ENCODE measurements around the gene ERG.

The ERG gene

DNA sequence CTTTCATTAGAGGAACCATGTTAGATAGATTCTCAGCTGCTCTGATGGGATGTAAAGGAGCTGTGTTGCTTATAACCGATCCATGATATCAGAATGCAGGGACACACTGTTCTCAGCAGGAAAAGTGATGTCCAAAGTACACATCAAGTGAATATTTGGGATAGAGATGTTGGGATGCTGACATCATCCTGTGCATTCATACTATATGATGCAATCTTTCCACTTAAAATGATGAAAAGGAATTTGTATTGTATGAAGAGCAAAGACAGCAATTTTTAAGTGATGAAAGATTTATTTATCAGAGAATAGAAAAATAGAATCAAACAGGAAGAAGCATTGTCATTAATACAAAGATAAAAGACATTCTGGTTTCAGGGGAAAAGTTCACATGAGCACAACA lies 110.1 kb downstream of the ERG start:
- no peak for DNase-seq

DNA sequence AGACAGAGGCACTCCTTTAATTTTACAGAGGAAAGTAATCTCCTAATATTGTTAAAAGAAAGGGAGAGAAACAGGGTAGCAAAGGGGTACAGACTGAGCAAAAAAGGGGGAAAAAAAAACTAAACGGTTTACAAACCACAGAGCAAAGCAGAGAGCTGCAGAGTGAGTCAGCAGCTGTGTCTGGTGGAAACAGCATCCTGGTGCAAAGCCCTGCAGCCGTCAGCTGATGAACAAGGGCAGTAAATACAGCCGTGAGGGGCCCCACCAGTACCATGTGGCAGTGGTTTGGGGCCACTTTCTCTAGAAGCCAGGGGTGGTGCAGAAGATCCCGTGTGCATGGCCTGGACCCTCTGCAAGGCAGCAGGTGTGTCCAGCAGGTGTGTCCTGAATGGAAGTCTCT lies 111.3 kb downstream of the ERG start:
- DNase-seq: peak; percentile 87 to 88

DNA sequence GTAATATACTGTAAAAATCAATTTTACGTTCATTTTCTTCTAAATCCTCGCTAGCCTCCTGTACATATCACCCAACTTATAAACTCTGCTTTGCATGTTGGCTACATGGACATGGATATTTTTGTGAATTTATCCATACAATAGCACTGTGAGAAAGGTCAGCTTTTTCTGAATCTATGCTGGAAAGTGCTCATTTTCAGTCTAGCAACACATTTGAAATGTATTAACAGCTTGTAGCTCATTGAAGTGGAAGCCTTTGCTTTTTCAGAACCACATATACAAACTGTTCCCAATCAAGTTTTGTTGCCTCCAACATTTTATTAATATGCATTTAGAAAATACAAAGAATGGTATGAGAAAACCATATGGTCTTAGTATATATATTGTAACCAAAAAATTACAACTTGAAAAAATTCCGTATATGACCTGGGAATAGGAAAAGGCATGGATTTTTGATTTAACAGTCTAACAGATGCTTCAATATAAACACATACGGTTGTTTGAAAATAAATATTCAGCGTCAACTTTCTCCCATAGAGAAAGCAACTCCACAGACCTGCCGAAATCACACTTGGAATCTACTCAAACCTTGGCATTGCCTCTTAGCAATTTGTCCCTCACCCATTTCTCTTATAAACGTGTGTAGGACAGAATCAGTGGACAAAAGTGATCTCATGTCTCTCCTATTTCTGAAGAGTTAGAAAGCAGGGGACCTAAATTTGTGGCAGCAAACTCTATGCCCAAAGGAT lies 112.7 kb downstream of the ERG start:
- no peak for DNase-seq

DNA sequence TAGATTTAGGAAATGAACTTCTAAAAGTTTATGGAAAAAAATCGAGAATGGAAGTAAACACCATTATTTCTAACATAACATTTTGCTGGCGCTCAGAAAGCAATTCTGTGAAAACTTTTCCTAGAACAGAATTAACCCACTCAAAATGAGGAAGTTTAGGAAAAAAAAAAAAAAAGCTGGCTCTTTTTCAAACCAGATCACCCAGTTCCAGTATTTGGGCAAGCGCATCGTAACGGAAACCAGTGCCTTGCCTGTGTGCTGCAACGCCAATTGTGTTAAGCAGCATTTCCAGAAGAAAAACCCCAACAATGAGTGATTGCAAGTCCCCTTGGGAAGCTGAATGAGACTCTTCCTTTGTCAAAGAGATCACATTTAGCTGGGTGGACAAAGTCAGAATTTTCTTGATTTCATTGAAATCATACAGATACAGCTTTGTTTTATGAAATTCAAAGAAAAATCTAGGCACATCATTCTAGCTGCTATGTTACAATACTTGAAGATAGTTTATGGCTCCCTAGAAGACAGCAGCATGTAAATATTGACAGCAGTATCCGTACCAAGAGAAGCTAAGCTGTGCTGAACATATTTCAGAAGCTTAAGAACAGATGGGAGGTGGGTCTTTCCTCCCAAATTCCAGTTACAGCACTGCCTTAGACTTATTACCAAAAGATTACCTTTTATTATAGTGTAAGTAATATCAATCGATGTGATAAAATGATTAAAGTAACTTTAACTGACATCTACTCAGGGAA lies 113.4 kb downstream of the ERG start:
- DNase-seq: peak; percentile 90 to 94

DNA sequence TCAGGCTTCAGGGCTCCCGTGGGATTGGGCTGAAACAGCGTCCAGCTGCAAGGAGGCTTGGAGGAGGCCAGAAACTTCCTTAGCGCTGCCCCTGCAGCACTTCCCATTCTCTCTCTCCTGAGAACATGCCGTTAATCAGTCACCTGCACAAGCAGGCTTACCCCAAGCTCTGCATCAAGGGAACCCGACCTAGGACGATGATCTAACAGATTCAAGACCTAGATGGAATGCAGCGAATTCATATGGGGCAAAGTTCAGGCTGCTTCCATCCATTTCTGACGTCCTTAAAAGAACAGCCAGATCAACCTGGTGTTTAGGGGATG lies 114.1 kb downstream of the ERG start:
- DNase-seq: peak; percentile 50 to 58

DNA sequence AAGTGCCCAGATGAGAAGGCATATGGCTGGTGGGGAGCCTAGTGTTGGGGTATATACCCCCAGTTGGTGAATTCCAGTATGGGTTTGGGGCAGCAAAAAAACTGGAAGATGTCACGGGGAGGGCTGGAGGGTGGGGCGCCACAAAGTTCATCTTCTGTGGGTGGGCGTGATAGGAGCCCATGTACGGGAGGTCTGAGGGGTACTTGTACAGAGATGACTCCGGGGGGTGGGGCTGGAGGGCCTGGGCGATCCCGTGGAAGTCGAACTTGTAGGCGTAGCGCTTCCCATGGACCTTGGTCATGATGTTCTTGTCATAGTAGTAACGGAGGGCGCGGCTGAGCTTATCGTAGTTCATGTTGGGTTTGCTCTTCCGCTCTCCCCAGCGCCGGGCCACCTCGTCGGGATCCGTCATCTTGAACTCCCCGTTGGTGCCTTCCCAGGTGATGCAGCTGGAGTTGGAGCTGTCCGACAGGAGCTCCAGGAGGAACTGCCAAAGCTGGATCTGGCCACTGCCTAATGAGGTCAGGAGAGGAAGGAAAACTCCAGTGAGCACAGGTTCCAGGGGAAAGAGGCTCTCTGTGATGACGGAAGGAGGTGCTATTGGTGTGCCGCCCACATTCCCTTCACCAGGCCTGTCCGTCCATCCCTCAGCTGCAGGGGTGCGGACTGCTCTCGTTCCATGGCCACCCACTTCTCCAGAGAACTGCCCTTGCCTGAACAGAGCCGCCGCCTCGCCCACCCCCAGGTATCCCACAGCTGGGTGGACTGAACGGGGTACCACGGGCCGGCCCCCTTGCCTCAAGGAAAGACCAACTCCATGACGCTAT lies 114.7 kb downstream of the ERG start:
- no peak for DNase-seq

DNA sequence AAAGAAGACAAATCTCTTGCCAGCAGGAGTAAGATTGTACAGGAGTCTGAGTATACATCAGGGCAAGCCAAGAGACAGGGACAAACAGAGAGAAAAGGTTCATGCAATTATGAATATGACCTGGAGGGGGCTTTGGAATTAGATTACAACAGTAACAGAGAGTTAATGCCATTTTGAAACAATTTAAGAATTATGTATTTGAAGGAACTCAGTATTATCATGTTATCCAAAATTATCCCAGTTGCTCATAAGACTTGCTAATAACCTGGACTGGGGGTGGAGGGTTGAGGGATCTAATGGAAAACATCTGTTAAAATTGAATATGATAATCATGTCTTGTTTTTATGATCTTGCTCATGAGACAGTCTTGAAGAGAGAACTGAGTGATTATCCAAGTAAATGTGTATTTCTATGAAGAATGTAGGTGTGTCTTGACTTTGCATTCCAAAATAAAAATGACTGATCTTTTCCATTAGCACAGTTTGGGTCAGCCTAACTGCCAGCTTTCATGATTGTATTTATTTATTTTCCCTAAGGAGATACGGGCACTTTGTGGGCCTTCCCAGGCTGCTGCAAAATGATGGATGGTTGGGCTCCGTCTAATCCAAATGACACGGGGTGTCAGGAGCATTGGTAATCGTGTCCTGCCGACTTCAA lies 117.7 kb downstream of the ERG start:
- DNase-seq: peak; percentile 57 to 70

DNA sequence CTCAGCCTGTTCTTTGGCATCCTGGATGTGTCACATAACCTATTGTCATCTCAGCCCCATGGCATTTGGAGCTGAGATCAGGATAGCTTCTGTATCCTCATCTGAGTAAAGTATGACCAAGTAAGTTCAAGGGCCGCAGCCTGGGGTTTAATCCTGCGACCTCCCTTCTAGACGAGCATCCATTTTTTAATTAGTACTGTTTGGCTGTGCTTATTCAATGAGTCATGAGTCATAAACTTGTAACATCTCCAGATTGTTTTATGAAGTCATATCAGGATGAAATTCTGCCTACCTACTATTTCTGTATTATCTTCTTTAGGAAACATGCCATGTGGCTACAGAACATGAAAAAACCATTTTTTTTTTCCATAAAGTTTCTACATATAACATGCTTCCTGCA lies 119.1 kb downstream of the ERG start:
- DNase-seq: no peak

DNA sequence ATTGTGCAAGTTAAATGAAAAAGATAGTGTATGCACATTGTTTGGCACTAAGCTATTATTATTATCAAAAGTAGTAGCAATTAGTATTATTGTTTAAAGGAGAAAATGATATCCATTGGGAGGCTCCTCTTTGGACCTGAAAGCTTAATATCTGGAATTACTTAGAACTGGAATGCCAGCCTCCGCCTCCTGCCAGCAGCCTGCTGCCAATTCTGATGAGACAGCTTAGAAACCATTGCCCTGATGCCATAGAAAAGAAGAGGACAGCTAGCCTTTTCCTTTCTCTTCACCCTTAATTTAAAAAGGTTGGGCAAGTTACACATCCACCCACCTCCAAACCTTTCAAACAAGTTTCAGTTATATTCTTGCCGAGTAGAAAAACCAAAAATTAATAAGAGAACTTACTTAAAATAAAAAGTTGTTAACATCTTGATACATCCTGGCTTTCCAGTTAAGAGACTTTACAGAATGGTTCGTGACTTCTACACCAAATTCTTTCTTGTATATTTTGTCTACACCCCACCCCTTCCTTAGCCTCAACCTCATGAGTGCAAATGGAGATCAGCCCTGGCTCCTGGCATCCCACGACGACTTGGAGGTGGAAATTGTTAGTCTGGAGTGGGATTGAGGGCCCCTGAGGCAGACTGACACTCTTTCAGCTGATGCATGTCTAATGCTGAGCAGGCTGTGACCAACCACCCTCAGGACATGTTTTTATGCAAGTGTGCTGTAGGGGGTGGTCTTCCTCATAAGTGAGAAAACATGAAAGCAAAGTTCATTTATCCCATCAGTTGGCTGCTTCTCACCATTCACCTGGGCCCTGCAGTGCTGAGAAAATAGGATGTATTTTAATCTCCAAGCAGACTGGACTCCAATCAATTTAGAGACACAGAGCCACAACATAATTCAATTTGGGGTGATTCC lies 120.8 kb downstream of the ERG start:
- DNase-seq: peak; percentile 38 to 52

DNA sequence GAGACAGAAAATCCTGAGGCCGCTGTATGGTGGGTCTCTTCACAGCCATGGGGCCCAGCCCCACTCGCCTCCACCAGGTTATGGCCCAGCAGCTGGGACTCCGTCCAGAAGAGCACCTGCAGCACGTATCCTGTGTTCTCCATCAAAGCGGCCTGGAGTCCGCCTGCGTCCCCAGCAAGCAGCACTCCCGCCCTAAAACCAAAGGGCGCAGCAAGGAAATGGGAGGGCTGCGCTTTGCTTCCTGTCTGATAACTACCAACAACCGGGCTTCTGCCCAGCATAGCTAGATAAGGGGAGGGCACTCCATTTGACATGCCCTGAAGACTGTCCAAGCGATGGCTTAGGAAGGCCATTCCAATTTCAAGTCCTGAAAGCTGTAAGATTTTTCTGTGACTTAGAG lies 121.6 kb downstream of the ERG start:
- DNase-seq: peak; percentile 77 to 87

DNA sequence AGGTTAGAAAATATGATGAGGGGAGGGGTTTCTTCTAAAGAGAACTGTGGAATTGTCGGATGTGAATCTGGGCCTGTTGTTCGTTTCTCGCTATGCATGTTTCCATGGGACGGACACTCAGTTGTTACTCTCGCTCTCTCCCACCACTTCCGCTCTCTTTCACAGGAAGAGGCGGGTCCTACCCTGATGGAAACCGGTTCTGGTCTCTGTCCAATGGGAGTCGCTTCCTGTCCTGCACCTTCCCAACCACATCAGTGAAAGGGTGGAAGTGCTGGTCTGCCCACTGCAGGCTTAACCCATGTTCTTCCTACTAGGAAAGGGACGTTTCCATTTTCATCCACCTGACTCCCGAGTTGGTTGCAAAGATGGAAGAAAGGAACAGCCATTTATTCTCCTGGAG lies 122.0 kb downstream of the ERG start:
- peak; percentile 96 to 97 for DNase-seq

DNA sequence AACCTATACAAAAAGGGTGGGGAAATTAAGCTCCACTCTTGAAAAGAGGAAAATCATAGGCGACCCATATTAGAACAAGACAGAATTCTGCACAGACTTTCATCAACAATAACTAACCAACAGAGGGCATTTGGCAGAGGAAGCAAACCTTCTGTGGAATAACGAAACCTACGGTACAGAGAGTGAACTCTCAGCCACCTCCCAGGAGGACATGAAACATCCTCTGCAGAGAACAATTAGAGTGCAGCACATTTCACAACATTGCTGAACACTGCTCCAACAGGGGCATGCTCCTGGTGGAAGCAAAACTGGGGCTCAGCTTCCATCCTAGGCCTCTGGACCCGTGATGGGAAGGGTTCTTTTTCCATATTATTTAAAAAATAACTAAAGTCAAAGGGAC lies 130.6 kb downstream of the ERG start:
- DNase-seq: no peak

DNA sequence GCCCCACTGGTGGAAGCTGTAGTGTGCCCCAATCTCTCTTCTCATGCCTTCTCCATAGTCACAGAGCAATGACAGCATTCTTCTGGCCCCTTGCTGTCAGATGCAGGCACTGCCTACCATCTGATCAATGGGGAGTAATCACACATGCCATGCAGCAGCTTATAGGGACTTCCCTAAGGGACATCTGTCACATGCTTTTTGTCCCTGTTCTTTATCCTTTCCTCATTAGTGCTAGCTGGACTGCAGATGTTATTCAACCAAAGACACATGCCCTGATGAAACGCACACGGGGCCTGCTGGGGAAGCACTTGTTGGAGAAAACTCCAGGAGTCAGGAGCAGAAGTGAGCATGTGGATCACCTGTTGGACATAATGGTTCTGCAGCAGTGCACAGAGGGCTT lies 132.8 kb downstream of the ERG start:
- no peak for DNase-seq

DNA sequence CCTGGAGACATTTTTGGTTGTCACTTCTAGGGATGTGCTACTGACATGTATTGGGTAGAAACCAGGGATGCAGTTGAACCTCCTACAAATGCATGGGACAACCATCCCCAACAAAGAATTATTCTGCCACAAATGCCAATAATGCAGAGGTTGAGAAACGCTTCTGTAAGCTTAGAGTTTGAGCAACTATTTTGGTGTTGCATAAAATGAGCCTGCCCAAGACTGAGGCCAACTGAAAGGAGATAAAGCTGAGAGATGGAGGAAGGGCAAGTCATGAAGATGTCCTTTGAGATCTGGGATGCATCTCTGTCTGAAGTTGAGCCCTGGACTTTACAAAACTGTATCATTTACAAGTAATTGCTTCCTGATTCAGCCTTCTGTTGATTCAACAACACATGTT lies 134.6 kb downstream of the ERG start:
- DNase-seq: no peak

DNA sequence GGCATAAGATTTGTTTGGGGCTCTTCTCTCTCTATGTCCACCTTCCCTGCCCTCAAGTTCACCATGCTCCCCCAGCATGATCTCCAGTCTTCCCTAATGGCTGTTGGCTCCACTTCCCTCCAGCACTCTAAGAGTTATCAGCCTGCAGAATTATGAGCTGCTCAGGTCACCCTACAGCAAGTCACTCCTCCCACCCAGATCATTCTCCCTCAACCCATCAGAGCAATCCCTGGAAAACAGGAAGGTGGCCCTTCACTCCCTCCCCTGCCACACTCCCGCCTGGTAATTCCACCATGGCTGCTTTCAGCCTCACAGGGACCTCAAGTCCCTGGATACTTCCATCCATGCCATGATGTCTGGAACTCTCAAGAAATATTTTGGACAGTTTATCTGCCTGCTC lies 137.0 kb downstream of the ERG start:
- DNase-seq: no peak

DNA sequence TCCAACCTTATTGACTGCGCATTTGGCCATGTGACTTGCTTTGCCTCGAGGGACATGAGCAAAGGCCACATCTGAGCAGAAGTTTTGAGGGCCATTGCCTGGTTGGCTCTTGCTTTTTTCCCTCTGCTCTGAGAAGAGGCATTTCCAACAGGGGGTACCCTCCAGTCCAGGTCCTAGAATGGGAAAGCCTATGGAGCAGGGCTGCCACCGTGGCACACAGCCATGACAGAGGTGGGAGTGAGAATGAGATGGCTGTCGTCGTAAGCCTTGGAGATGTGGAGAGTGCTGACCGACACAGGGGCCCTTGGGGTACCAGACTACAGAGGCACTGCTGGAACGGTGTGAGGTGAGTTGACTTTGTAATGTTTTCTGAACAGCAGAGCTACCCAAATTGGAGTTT lies 138.4 kb downstream of the ERG start:
- DNase-seq: no peak

DNA sequence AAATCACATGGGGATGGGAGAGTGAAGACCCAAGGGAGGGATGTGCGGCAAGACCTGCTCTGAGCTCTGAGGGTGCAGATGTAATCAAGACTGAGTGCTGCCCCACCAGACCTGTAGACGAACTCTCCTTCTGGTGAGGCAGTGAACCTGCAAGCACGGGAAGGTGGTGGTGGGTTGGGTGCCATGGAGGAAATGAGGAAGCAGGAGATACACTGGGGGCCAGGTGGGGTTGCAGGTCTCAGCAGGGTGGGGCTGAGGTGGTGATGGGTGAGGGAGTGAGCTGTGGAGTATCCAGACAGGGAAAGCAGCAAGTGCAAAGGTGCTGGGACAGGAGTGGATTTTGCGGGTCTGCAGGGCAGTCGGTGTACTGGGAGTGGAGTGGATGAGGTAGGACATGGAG lies 139.2 kb downstream of the ERG start:
- DNase-seq: no peak

DNA sequence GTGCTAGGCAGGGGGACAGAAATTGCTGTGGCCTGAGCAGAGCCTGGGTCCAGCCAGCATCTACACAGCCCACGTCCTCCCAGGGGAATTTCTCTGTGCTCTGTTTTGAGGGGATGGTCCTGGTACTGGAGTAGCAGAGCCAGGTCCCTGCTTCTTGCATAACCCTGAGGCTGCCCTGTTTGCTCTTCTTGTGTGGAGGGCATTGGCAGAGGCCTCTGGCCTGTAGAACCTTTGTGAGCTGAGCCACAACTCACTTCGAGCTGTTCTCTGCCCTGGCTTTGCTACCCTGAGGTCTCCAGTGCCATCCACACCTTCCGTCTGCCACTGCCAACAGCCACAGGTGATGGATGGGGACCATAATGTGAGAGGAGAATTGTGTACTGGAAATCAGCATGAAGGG lies 139.6 kb downstream of the ERG start:
- DNase-seq: no peak

DNA sequence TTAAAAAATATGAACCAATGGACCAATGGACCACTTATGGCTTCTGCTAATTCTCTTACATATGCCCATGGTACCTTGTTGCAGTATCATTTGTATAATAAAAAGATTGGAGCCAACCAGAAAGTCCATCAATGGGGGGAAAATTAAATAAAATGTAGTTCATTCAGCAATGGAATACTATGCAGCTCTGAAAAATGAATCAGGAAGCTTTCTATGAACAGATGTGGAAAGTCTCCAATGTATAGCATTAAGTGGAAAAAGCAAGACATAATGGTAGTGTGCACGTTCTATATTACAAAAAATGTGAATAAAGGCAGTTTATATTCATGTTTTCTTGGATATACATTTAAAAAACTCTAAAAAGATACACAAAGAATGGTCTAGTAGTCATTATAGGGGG lies 140.2 kb downstream of the ERG start:
- no peak for DNase-seq

DNA sequence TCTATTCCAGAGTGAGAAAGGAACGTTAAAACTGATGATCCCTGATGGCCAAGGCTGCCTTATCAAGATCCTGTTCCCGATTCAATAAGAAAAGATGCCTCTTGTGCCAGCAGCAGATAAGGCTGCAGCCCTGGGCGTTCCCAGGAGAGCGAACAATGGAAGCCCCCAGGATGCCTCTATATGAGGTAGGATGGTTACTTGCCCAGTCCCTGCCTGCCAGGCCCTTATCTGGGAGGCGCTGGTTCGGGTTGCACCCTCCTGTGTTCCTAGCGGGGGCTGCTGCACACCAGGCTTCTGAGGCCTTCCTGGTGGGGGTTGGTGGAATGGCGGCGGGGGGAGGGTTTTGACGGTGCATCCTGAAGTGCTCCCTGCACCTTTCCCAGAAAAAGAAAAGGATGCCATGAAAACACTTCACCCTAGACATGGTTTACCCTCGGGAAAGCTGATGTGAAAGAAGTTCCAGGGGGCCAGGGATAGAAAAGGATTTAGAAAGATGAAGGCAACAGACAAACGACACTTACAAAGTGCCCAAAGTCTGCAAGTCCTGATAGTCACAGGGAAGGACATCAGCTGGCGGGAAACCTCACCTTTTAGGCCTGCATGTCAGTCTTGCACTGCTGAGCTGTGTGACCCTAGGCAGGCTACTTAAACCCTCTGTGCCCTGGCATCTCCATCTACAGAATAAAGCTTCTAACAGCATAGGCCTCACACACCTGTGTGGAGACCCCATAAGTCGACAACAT lies 141.2 kb downstream of the ERG start:
- no peak for DNase-seq

DNA sequence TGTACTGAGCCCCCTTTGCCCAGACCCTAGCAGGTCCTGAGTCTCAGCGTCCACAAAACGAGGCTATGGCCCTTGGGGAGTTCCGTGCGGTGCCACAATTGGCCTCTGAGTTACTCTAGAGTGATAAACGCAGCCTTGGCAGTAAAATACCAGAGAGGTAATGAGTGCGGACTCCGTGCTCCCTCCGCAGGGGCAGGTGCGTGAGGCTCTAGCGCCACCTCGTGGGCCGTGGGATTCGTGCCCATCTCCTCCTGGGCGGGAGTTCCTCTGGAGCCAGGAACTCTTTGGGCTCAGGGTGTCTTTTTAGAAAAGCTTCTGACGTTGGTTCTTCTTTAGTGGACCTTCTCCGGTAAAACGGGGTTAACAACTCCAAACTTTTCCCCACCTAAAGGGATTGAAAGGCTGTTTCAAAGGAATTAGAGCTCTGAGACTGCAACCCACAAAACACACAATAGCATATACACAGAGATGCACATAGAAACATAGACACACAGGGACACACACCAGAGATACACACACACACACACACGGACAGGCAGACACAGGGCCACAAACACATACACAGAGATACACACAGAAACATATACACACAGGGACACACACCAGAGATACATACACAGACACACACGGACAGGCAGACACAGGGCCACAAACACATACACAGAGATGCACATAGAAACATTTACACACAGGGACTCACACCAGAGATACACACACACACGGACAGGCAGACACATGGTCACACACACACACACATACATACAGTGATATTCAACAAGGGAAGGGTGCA lies 142.1 kb downstream of the ERG start:
- DNase-seq: peak; percentile 65 to 74
